ENCODE results near the gene INTS6.

- TF ChIP-seq ISL1 (CRISPR knock-in tag; IDR thresholded peaks at IDR 0.05) (no peak), CREB5 (CRISPR knock-in tag; IDR thresholded peaks at IDR 0.05; ENCODE audit: low read depth) (no peak), PATZ1 (CRISPR knock-in tag; IDR thresholded peaks at IDR 0.05; ENCODE audit: borderline replicate concordance) (no peak), ZNF8 (CRISPR knock-in tag; IDR thresholded peaks at IDR 0.05) (no peak), TOX (CRISPR knock-in tag; IDR thresholded peaks at IDR 0.05; ENCODE audit: borderline replicate concordance) (no peak), CSRNP3 (CRISPR knock-in tag; IDR thresholded peaks at IDR 0.05) (no peak), TSHZ2 (CRISPR knock-in tag; IDR thresholded peaks at IDR 0.05) (no peak), ZC3H10 (CRISPR knock-in tag; IDR thresholded peaks at IDR 0.05) (no peak), RARB (CRISPR knock-in tag; IDR thresholded peaks at IDR 0.05) (no peak), PPARA (CRISPR knock-in tag; IDR thresholded peaks at IDR 0.05; ENCODE audit: borderline replicate concordance) (no peak), ZFP30 (CRISPR knock-in tag; IDR thresholded peaks at IDR 0.05) (no peak), GLIS3 (CRISPR knock-in tag; IDR thresholded peaks at IDR 0.05) (no peak)
Observed at GRCh38 chr13:51453959-51454703, 1.3 kb upstream of the INTS6 start.
